ENCODE results near the gene SOX13.

DNA sequence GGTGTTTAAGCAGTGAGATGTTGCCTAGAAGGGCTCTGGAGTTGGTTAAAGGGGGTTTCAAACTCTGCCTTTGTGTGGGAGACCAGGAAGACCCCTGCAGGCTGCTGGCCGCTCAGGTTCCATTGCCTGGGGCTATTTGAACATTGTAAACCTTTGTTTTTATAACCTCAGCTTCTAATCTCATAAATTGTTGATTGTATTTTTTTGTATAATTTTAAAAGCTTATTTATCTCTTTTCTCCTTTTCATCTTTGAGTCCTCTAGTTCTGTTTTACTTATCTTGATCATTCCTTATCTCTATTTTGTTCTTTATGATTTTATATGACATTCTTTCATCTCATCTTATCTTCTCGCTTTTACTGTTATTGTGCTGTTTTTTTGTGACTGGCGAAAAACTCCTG lies 45.5 kb upstream of the SOX13 start:
- TF ChIP-seq, protein P1, sequence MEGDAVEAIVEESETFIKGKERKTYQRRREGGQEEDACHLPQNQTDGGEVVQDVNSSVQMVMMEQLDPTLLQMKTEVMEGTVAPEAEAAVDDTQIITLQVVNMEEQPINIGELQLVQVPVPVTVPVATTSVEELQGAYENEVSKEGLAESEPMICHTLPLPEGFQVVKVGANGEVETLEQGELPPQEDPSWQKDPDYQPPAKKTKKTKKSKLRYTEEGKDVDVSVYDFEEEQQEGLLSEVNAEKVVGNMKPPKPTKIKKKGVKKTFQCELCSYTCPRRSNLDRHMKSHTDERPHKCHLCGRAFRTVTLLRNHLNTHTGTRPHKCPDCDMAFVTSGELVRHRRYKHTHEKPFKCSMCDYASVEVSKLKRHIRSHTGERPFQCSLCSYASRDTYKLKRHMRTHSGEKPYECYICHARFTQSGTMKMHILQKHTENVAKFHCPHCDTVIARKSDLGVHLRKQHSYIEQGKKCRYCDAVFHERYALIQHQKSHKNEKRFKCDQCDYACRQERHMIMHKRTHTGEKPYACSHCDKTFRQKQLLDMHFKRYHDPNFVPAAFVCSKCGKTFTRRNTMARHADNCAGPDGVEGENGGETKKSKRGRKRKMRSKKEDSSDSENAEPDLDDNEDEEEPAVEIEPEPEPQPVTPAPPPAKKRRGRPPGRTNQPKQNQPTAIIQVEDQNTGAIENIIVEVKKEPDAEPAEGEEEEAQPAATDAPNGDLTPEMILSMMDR (IDR thresholded peaks at IDR 0.05) = no peak
- no peak for TF ChIP-seq POLR2AphosphoS5 (IDR thresholded peaks at IDR 0.05; ENCODE audit: low read depth, low read length)

Data from Panc1 (cell line).